ENCODE measurements around the gene NFATC1.
"Not testable (repeated sequence)": the region's sequence is repeated elsewhere in the genome, so short reads cannot be mapped to it uniquely, and the experiment has no call there.

Gene NFATC1

DNA sequence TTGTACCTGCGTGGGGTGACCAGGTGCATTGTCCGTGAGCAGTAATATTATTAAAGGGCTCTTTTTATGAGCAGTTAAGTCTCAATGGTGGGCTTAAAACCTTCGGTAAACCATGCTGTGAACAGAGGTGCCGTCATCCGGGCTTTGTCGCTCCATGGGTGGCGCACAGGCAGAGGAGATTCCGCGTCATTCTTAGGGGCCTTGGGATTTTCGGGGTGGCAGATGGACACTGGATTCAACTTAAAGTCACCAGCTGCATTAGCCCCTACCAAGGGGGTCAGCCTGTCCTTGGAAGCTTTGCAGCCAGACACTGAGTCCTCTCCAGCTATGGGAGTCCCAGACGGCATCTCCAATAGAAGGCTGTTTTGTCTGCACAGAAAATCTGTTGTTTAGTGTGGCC lies 107.7 kb downstream of the NFATC1 start:
- DNase-seq (ENCODE audit: low read depth in 2 of 3, low spot score in 1 of 3) = no peak

DNA sequence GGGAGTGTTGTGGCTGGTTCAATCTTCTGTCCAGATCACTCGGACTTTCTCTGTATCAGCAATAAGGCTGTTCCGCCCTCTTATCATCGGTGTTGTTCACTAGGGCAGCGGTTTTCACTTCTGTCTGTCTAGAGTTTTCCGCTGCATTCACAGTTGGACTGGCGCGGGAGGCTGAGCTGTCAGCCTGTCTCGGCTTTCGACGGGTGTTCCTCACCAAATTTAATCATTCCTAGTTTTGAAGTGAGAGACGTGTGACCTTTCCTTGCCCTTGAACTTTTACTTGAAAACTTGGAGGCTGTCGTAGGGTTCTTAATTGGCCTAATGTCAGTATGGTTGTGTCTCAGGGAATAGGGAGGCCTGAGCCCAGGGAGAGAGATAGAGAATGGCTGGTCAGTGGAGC lies 108.3 kb downstream of the NFATC1 start:
- no peak for DNase-seq (ENCODE audit: low read depth in 2 of 3, low spot score in 1 of 3)

DNA sequence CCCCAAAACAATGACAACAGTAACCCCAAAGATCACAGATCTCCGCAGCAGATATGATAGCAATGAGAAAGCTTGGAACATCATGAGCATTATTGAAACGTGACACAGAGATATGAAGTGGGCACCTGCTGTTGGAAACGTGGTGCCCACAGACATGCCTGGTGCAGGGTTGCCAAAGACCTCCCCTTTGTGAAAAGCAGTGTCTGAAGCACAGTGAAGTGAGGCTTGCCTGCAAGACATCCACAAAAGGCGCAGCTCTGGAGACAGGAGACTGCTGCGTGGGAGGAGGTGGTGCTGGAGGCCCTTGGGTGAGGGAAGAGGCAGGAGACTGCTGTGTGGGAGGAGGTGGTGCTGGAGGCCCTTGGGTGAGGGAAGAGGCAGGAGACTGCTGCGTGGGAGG lies 108.8 kb downstream of the NFATC1 start:
- DNase-seq (ENCODE audit: low read depth in 2 of 3, low spot score in 1 of 3) = not testable (repeated sequence)

DNA sequence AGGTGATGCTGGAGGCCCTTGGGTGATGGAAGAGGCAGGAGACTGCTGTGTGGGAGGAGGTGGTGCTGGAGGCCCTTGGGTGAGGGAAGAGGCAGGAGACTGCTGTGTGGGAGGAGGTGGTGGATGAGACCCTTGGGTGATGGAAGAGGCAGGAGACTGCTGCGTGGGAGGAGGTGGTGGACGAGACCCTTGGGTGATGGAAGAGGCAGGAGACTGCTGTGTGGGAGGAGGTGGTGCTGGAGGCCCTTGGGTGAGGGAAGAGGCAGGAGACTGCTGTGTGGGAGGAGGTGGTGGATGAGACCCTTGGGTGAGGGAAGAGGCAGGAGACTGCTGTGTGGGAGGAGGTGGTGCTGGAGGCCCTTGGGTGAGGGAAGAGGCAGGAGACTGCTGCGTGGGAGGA lies 109.7 kb downstream of the NFATC1 start:
- not testable (repeated sequence) for DNase-seq (ENCODE audit: low read depth in 2 of 3, low spot score in 1 of 3)

DNA sequence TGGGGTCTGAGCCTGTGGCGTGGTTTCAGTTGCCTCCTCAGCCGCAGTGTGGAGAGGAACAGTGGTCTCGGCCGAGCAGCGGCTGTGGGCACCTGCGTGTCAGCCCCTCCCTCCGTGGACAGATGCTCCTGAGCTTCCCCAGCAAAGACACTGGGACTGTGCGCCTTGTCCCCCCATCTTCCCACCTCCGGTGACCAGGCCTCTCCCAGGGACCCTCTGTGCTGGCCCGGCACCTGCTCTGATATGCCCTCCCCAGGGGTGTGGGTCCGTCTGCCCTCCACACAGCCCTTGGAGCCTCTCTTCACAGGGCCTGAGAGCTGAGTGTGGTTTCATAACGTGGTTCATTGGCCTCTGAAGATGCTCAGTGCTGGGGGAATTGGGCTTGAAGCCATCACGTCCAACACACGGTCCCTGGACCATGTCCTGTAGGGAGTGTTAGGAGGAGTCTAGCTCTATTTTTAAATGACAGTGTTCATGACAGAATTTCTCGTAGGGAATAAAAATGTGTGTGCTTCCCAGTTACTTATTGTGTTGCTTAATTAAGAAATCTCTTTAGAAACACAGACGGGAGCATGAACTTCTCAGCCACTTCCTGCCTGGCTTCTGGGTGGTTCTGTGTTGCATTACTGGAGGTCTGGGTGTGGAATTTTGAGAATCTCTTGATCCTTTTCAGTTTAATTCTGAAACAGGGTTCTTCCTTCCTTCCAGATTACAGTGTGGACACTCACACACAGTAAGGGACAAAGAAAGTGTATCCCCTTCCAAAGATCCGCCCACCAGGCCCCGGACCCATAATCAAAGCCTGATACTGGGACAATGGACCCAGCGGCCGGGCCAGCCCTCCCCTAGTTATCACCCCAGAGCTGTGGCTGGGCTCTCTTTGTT lies 110.7 kb downstream of the NFATC1 start:
- DNase-seq (ENCODE audit: low read depth in 2 of 3, low spot score in 1 of 3) = no peak

DNA sequence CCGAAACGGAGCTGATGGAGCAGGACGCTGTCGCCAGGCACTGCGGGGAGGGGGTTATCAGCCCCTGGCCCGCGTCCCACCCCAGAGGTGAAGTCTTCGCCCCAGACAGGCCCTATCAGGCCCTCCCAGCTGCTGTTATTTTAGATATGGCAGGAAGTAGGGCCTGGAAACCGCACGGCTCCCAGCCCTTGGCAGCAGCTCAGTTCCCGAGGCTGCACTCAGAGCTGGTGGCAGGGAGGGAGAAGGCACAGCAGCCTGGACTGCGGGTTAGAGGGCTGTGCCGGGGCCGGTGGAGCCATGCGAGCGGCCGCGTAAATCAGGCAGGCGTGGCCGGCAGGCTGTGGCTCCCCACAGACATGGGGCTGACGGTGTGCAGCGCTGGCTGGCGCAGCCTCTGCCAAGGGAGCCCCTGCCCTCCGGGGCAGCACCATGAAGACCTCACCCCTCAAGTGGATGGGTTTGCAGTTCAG lies 111.4 kb downstream of the NFATC1 start:
- DNase-seq (ENCODE audit: low read depth in 2 of 3, low spot score in 1 of 3) = no peak

DNA sequence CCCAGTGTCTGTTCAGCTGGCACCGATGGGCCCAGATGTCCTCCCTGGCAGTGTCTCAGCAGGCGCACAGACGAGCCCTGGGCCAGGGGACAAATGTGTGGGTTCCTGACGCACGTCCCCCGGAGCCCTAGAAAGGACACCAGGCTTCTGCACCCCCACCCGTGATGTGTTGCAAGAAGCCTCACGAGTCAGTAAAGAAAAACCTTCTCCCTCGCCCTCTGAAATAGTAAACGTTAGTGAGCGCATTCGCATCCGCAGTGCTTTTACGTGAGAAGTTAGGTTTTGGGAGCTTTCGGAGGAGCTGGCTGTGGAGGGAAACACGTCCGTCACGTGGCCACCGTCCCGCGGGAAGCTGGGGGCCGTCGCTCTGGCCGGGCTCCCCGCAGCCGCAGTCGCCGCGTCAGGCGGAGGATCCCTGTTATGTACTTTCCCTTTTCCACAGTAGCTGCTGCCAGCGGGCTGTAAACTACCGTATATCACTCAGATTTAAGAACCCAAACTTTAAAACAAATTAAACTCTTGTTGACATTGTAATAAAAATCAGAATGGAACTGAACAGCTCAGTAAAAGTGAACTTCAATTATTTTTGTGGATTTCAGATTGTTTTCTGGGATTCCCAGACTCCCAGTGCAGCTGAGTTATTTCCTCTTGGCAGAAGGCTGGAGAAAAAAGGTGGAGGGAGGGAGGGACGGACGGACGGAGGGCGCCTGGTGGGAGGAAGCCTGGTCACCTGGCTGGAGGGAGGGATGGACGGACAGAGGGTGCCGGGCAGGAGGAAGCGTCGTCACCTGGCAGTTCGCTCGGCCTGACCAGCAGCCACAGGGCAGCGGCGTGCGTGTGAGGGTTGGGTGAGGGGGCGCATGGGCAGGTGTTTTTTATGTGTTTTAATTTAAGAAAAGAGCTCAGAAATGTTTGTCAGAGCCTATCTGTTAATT lies 112.1 kb downstream of the NFATC1 start:
- no peak for DNase-seq (ENCODE audit: low read depth in 2 of 3, low spot score in 1 of 3)

DNA sequence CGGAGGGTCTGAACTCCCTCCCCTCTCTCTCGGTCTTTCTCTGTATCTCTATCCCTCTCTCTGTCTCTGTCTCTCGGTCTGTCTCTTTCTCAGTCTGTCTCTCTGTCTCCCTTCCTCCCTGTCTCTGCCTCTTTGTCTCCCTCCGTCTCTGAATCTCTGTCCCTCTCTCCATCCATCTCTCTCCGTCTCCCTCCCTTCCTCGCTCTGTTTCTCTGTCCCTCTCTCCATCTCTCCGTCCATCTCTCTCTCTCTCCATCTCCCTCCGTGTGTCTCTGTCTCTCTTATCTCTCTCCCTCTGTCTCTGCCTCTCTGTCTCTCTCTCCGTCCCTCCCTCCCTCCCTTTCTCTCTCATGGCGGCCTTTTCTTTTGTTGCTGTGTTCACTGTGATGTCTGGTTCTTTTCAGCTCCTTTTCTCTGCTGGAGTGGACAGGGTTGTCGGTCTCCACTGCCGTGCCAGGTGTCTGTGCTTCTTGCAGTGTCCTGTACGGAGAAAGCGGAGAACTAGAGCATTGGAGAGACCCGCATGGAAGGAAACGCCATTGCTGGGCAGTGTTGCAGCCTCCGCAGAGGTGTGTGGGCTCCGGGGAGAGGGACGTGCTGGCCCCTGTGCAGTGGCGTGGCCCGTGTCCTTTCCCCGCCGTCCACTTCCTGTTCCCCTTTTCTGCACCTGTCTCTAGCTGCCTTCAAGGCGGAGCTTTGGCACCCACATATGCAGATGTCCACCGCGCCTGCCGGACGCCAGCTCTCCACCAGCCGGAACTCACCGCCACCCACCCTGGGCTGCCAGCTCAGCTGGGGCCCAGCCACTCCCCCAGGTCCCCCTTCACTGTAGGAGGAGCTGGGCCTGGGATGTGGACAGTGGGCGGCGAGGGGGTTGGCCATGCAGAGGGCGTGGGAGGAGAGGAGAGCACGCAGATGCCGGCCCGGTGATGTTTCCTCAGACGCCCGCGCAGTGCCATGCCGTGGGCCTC lies 113.1 kb downstream of the NFATC1 start:
- no peak for DNase-seq (ENCODE audit: low read depth in 2 of 3, low spot score in 1 of 3)

DNA sequence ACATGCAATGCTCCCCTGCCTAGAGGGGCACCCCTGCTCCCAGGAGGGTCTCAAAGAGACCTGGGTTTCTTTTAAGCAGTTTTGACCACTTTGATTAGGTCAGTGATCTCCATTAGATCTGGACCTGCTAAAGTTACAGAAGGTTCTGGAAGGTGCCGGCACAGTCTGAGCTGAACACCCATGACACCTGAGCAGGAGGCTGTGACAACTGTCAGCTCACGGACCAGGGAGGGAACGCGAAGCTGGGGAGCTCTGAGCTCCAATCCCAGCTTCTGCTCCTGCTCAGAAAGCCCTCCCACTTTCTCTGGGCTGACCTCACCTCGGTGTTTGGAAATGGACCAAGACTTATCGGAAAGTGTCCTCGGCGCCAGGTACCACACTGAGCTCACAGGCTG lies 113.8 kb downstream of the NFATC1 start:
- no peak for DNase-seq (ENCODE audit: low read depth in 2 of 3, low spot score in 1 of 3)

DNA sequence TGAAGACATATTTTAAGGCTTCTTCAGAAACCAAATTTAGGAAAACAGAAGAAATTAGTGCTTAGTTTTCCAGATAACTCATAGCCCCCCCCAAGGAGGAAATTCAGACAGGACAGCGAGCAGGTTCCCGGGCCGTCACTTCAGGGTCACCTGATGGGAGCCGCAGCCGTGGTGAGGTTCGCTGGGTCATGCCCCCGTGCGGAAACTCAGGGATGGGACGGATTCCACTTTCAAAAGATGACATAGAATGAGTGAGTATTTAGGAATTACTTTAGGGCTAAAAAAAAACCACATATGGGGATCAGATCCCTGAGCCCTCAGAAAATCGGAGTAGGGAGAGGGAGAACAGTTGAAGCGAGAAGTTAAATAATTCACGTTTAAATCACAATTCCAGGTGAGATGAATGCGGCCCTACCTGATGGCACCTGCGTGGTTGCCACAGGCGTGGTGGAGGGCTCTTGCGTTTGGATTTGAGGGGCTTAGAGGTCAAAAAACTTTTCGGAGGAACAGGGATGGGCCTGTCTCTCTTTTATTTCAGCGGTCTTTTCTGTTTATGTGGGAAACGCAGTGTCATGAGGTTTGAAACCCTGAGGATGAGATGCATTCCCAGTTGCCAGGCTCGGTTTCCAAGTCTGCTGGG lies 114.4 kb downstream of the NFATC1 start:
- DNase-seq (ENCODE audit: low read depth in 2 of 3, low spot score in 1 of 3) = no peak

DNA sequence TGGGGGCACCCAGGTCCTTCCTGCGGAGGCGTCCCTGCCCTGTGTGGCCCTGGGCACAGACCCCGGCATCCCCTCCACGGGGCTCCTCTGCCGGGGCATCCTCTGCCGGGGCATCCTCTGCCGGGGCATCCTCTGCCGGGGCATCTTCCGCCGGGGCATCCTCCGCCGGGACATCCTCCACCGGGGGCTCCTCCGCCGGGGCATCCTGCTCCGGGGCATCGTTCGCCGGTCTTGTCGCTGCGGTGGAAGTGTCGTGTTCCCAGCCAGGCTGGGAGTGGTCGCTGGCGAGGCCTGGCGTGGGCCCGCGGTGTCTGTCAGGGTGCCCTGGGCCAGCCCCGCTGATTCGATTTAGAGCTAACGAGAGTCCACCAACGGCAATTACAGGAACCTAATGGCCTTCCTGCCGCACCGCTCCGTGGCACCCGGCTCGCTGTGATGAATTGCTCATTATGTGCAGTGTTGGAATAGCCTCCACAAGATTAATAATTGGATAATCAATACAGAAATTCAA lies 115.1 kb downstream of the NFATC1 start:
- no peak for DNase-seq (ENCODE audit: low read depth in 2 of 3, low spot score in 1 of 3)

DNA sequence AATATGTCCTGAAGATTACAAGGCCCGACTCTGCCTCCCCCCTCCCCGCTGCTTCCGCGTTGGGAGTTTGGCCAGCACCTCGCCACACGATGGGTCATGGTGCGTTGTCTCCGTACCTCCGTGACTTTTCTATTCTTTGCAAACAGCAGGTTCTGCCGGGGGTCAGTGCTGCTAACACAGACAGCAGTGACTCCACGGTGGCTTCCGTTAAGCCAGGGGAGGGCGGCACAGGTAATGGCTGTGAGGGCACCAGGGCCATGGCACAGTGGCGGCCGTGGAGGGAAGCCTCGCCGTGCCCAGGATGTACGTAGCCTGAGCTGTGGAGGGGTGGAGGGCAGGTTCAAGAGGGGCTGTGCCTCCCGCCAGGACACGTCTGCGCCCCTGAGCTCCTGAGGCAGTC lies 115.5 kb downstream of the NFATC1 start:
- DNase-seq (ENCODE audit: low read depth in 2 of 3, low spot score in 1 of 3) = no peak

DNA sequence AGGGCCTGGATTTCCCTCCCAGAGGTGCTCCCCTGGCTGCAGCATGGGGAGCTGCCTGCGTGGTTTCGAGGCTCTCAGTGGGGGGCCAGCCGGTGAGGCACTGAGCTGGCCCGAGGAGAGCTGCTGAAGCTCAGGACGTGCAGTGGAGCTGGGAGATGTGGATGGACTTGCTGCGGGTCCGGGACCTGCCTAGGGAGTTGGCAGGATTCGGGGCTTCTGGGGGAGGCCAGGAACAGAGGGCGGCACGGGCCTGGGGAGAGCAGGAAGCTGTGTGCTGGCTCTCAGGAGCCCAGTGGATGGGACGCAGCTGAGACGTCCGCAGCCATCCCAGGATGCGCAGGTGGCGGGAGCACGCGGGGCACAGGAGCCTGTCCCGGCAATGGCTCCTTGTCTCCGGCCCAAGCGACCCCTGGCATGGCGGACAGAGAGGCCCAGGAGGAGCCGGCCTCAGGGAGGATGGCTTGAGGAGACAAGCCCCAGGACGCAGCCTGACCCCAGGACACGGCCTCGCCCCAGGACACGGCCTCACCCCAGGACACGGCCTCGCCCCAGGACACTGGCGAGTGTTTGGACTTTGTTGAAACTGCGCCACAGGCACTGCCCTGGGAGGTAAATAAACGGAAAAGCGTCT lies 116.1 kb downstream of the NFATC1 start:
- no peak for DNase-seq (ENCODE audit: low read depth in 2 of 3, low spot score in 1 of 3)

DNA sequence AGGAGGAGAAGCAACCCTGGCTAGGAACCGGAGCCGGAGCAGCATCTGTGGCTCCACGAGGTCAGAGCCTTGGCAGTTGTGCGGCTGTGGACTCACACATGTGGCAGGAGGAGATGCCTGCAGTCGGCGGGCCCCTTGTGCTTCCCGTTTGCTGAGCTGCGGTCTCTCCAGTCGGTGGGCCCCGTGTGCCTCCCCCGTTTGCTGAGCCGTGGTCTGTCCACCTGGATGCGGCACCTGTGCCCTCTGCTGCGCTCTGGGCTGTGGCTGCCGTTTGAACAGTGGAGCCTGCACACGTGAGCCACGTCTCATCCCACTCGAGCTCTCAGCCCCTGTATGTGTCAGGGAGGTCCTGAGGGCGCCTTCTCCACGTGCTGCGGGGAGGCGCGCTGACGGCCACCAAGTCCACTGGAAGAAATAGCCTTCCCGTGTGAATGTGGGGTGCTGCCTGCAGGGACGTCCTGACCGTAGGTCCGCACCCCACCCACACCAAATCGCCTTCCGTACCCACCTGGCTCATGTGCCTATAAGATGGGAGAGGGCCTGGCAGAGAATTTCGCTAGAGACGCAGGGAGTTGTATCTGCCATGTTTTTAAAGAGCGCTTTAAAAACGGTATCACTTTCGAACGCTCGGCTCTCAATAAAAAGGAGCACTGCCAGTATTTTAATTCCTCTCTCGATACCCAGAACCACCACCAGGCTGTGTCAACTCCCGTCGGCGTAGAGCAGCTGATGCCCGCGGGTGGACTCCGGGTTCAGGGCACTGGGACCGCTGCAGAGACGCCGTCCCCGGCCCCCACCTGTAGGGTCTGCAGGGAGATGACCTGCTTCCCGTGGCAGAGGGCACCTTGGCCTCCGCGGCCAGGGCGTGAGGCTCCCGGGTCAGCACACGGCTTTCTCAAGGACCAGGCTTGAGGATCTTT lies 117.0 kb downstream of the NFATC1 start:
- DNase-seq (ENCODE audit: low read depth in 2 of 3, low spot score in 1 of 3) = no peak

DNA sequence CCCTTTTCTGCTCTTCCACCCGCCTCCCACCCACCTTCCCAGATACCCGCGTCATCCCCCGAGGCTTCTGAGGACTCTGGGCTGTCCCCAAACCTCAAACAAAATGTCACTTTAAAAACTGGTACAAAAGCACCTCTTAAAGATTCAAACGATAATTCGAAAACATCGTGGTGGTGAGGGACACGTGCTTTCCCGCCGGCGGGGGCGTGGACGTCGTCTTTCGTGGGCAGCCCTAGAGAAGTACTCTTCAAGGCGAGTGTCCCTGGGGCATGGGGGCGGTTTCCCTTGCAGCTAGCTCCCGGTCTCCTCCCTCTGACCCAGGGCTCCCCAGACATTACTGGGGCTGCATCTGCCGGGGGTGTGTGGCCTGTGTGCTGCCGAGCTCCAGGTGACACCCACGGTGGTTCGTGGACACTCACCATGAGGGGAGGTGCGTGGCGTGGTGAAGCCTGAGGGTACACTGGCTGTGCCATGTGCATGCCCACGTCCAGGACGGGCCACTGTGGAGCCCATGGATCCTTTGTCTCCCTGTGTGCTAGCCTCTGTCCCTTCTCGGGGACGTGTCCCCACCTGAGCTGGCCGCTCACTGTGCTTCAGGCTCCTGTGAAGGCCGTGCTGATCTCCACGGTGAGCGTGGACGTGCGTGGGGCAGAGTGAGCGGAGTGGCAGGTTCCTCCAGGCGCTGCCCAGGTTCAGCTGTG lies 117.8 kb downstream of the NFATC1 start:
- no peak for DNase-seq (ENCODE audit: low read depth in 2 of 3, low spot score in 1 of 3)

DNA sequence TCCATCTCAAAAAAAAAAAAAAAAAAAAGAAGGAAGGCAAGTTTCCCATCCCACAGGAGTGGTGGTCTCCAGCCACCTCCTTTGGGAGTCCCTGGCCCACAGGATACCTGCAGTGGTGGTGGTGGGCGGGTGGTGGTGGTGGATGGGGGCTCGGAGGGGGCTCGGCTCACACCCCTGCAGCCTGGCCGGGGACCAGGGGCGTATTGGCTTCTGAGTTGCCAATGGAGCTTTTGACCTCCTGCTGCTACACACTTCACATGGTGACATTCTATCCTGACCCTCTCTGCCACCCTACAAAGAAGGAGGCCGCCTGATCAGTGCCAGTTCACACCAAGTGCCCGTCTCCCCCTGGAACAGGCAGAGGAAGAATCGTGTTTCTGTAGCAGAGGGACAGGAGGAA lies 119.6 kb downstream of the NFATC1 start:
- no peak for DNase-seq (ENCODE audit: low read depth in 2 of 3, low spot score in 1 of 3)

DNA sequence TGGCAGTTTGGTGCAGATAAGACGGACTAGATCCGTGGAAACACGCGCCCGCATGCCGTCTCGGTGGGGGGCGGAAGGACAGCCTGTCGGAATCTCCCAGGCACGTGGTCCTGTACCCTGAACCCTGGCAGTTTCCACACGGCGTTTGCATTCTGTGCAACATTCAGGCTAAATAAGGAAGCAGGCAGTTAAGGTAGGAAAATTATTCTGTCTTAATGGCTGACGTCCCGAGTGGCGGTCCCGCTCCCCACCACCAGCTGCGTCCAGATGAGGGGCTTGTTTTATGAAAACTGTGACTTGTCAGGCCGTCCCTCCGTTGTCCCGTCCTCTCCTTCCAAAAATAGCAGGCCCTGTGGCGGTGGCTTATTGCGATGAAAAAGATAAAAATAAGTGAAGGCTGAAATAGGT lies 120.2 kb downstream of the NFATC1 start:
- no peak for DNase-seq (ENCODE audit: low read depth in 2 of 3, low spot score in 1 of 3)

DNA sequence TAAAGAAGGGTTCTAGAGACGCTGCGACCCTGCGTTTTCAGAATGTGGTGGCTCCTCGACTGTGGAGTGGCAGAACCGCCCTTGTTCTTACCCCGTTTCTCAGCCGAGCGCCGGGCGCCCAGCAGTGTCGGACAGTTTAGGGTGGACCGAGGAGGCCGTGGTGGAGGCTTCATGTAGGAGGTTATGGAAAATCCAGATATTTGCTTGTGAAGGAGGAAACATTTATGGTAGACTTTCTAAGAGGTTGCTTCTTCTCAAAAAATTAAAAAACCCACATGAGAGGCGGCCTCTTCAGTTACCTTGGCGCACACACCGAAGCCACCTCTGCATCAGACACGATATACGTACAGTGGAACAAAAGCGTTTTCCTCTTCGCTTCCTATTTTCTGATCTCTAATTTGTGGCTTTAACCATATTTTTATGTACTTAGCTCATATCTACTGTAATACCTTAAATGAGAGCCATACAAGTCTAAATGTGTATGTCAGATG lies 120.8 kb downstream of the NFATC1 start:
- no peak for DNase-seq (ENCODE audit: low read depth in 2 of 3, low spot score in 1 of 3)

Measured in stimulated activated CD4-positive, alpha-beta T cell treated with anti-CD3 and anti-CD28 coated beads, Interleukin-12 subunit alpha, Interleukin-12 subunit beta, amount 100 ng/mL, for 48 hours (primary cell).